ENCODE measurements around the gene CACNA1G.

CACNA1G gene

GRCh38 chr17:50607522-50608175, 47.1 kb downstream of the CACNA1G start:
- no peaks in the 10 kb centered on the region for H3K4me1 Mint-ChIP-seq
- H3K9me3 Mint-ChIP-seq, result no peaks in the 10 kb centered on the region
- no peak overlapping the region for H3K4me3 Mint-ChIP-seq
- H3K27ac Mint-ChIP-seq (ENCODE audit: low read depth), result no peak overlapping the region
- ATAC-seq (replicated peaks; ENCODE audit: extremely low read depth, poor library complexity, severe bottlenecking), result no peak
- H3K36me3 Mint-ChIP-seq (ENCODE audit: insufficient read depth), result peaks cover 2% of the 10 kb centered on the region
- H3K27me3 Mint-ChIP-seq, result peaks cover 71% of the 10 kb centered on the region
- DNase-seq (ENCODE audit: low spot score in 2 of 2), result no peak

GRCh38 chr17:50608700-50609379, 48.3 kb downstream of the CACNA1G start:
- H3K27me3 Mint-ChIP-seq, result peaks cover 64% of the 10 kb centered on the region
- H3K4me3 Mint-ChIP-seq, result no peak overlapping the region

DNA sequence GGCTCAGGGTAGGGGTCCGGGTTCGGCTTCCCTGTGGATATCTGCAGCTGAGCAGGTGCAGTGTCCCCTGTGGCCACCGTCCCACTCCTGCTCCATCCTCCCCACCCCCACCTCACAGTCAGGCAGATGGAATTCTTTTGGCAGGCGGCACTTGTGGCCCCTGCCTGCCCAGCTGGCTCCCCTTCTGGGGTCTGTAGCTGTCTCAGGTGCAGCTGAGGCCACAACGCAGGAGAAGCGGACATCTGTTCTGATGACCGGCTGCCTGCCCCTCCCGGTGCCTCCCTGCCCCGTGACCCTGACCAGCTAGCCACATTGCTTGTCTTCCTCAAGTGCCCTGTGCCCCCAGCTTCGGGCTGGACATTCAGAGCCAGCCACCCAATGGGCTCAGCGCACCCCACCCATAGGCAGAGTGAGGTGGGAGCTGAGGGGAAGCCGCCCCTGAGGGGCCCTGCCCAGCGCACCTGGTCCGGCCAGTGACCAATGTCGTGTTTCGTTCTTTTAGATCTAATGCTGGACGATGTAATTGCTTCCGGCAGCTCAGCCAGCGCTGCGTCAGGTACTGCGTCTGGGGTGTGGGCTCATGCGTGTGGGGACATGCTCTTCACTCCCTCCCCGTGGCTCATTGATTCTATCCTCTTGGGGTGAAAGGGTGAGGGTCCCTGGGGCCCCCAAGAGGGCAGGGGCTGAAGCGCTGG, 49.0 kb downstream of the CACNA1G start:
- Mint-ChIP-seq H3K36me3 (ENCODE audit: insufficient read depth) (peaks cover 2% of the 10 kb centered on the region), H3K4me1 (peaks cover 7% of the 10 kb centered on the region), H3K4me3 (no peak overlapping the region), H3K27me3 (peaks cover 63% of the 10 kb centered on the region), H3K27ac (ENCODE audit: low read depth) (no peak overlapping the region), H3K9me3 (no peaks in the 10 kb centered on the region)
- DNase-seq (ENCODE audit: low spot score in 2 of 2), result no peak
- no peak for ATAC-seq (replicated peaks; ENCODE audit: extremely low read depth, poor library complexity, severe bottlenecking)

More at GRCh38 chr17:50608700-50609379, 48.3 kb downstream of the CACNA1G start:
- H3K4me1 Mint-ChIP-seq, result no peaks in the 10 kb centered on the region
- no peaks in the 10 kb centered on the region for H3K9me3 Mint-ChIP-seq
- DNase-seq (ENCODE audit: low spot score in 2 of 2) (no peak), ATAC-seq (replicated peaks; ENCODE audit: extremely low read depth, poor library complexity, severe bottlenecking) (no peak)
- no peak overlapping the region for H3K27ac Mint-ChIP-seq (ENCODE audit: low read depth)
- peaks cover 2% of the 10 kb centered on the region for H3K36me3 Mint-ChIP-seq (ENCODE audit: insufficient read depth)

- ATAC-seq (replicated peaks; ENCODE audit: extremely low read depth, poor library complexity, severe bottlenecking), result no peak
- Mint-ChIP-seq H3K9me3 (no peaks in the 10 kb centered on the region), H3K36me3 (ENCODE audit: insufficient read depth) (peaks cover 2% of the 10 kb centered on the region), H3K27ac (ENCODE audit: low read depth) (no peak overlapping the region), H3K4me1 (peaks cover 10% of the 10 kb centered on the region), H3K27me3 (peaks cover 50% of the 10 kb centered on the region), H3K4me3 (no peak overlapping the region)
- no peak for DNase-seq (ENCODE audit: low spot score in 2 of 2)
These were observed 51.1 kb downstream of the CACNA1G start for GRCh38 chr17:50611634-50612033.

GRCh38 chr17:50612281-50612680, 51.8 kb downstream of the CACNA1G start:
- no peaks in the 10 kb centered on the region for H3K9me3 Mint-ChIP-seq
- no peak overlapping the region for H3K4me3 Mint-ChIP-seq
- H3K27ac Mint-ChIP-seq (ENCODE audit: low read depth), result no peak overlapping the region

DNA sequence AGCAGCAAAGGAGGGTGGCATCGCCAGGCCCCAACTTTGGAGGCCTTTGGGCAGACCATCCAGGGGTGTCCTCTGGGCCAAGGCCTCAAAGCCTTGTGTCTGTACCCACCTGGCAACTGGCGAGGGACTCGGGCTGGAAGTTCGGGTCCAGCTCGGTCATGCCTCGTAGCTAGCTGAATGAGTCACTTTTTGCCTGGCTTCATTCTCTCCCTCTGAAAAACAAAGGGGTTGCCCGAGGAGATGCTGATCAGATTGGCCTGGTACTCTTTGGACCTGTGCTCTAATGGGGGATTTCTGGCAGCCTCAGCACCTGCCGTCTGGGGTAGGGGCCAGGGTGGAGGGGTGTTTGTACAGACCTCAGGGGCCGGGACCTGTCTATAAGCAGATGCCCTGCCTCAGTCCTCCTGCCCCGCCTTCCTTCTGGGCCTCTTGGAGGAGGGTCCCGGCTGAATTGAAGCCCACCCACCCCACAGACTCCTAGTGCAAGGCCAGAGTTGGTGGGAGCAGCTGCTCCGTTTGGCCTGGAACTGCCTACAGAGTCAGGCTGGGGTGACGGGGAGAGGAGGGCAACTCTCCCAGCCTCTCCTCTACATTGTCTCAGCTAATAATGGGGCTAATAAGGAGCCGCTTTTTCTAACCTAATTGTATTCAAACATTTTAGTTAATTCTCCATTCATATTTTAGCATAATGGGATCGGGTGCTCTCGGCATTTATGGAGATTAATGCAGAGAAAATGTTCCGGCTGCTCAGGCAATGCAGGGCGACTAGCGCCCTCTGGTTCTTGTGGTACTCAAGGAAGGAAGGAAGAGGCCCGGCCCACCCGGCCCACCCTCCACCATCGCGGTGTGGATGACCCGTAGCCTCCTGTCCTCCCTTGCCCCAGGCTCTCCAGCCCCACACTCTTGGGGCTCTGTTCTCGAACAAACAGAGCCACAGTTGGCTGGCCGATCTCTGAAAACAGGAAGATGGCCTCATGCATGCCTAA, 52.8 kb downstream of the CACNA1G start:
- Mint-ChIP-seq H3K27me3 (peaks cover 50% of the 10 kb centered on the region), H3K4me3 (no peak overlapping the region), H3K4me1 (peaks cover 10% of the 10 kb centered on the region), H3K9me3 (no peaks in the 10 kb centered on the region), H3K36me3 (ENCODE audit: insufficient read depth) (peaks cover 2% of the 10 kb centered on the region), H3K27ac (ENCODE audit: low read depth) (no peak overlapping the region)
- DNase-seq (ENCODE audit: low spot score in 2 of 2), result no peak
- no peak for ATAC-seq (replicated peaks; ENCODE audit: extremely low read depth, poor library complexity, severe bottlenecking)

More at GRCh38 chr17:50612281-50612680, 51.8 kb downstream of the CACNA1G start:
- Mint-ChIP-seq H3K27me3 (peaks cover 50% of the 10 kb centered on the region), H3K4me1 (peaks cover 10% of the 10 kb centered on the region), H3K36me3 (ENCODE audit: insufficient read depth) (peaks cover 2% of the 10 kb centered on the region)
- DNase-seq (ENCODE audit: low spot score in 2 of 2) (no peak), ATAC-seq (replicated peaks; ENCODE audit: extremely low read depth, poor library complexity, severe bottlenecking) (no peak)

GRCh38 chr17:50614471-50615051, 54.0 kb downstream of the CACNA1G start:
- Mint-ChIP-seq H3K27ac (ENCODE audit: low read depth) (peak overlapping the region; percentile 66), H3K4me1 (peaks cover 10% of the 10 kb centered on the region), H3K4me3 (no peak overlapping the region), H3K36me3 (ENCODE audit: insufficient read depth) (no peaks in the 10 kb centered on the region), H3K27me3 (peaks cover 37% of the 10 kb centered on the region), H3K9me3 (no peaks in the 10 kb centered on the region)
- ATAC-seq (replicated peaks; ENCODE audit: extremely low read depth, poor library complexity, severe bottlenecking) (no peak), DNase-seq (ENCODE audit: low spot score in 2 of 2) (no peak)

- Mint-ChIP-seq H3K27ac (ENCODE audit: low read depth) (no peak overlapping the region), H3K4me3 (no peak overlapping the region), H3K36me3 (ENCODE audit: insufficient read depth) (no peaks in the 10 kb centered on the region), H3K4me1 (peaks cover 10% of the 10 kb centered on the region), H3K27me3 (peaks cover 31% of the 10 kb centered on the region), H3K9me3 (no peaks in the 10 kb centered on the region)
- no peak for DNase-seq (ENCODE audit: low spot score in 2 of 2)
- no peak for ATAC-seq (replicated peaks; ENCODE audit: extremely low read depth, poor library complexity, severe bottlenecking)
These were observed 55.3 kb downstream of the CACNA1G start for GRCh38 chr17:50615828-50616227.

GRCh38 chr17:50618300-50618699, 57.8 kb downstream of the CACNA1G start:
- no peaks in the 10 kb centered on the region for H3K9me3 Mint-ChIP-seq
- DNase-seq (ENCODE audit: low spot score in 2 of 2) (no peak), ATAC-seq (replicated peaks; ENCODE audit: extremely low read depth, poor library complexity, severe bottlenecking) (no peak)
- H3K4me3 Mint-ChIP-seq, result no peak overlapping the region
- no peaks in the 10 kb centered on the region for H3K36me3 Mint-ChIP-seq (ENCODE audit: insufficient read depth)
- H3K27me3 Mint-ChIP-seq, result peaks cover 38% of the 10 kb centered on the region
- H3K27ac Mint-ChIP-seq (ENCODE audit: low read depth), result no peak overlapping the region
- peaks cover 10% of the 10 kb centered on the region for H3K4me1 Mint-ChIP-seq

- Mint-ChIP-seq H3K4me3 (no peak overlapping the region), H3K4me1 (peaks cover 9% of the 10 kb centered on the region), H3K27me3 (peaks cover 44% of the 10 kb centered on the region), H3K9me3 (no peaks in the 10 kb centered on the region), H3K27ac (ENCODE audit: low read depth) (no peak overlapping the region), H3K36me3 (ENCODE audit: insufficient read depth) (no peaks in the 10 kb centered on the region)
- DNase-seq (ENCODE audit: low spot score in 2 of 2), result no peak
- ATAC-seq (replicated peaks; ENCODE audit: extremely low read depth, poor library complexity, severe bottlenecking), result no peak
These were observed 58.4 kb downstream of the CACNA1G start for GRCh38 chr17:50618941-50619340.

GRCh38 chr17:50619489-50619888, 59.0 kb downstream of the CACNA1G start:
- no peak overlapping the region for H3K4me3 Mint-ChIP-seq
- peaks cover 44% of the 10 kb centered on the region for H3K27me3 Mint-ChIP-seq
- peaks cover 4% of the 10 kb centered on the region for H3K4me1 Mint-ChIP-seq
- H3K9me3 Mint-ChIP-seq, result no peaks in the 10 kb centered on the region
- H3K27ac Mint-ChIP-seq (ENCODE audit: low read depth), result no peak overlapping the region
- no peaks in the 10 kb centered on the region for H3K36me3 Mint-ChIP-seq (ENCODE audit: insufficient read depth)
- DNase-seq (ENCODE audit: low spot score in 2 of 2) (no peak), ATAC-seq (replicated peaks; ENCODE audit: extremely low read depth, poor library complexity, severe bottlenecking) (no peak)

DNA sequence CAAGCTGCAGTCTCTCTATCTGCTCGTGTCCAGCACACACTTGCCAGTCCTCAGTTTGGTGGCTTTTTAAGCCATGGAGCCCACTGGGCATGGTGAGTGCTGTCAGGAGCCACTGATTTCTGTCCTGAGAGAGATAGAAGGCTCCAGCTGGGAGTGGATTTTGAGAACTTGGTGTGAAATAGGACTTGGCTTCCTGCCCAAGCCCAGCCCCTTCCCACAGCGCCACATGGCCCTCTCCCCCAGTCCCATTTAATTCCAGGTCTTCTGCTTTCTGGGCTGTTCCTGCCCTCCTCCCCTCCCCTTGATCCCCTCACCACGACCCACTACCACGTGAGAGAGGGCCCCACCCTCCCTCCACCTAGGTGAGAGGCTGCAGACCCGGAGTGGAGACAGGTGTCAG, 59.7 kb downstream of the CACNA1G start:
- no peaks in the 10 kb centered on the region for H3K36me3 Mint-ChIP-seq (ENCODE audit: insufficient read depth)
- H3K9me3 Mint-ChIP-seq, result no peaks in the 10 kb centered on the region
- no peak overlapping the region for H3K4me3 Mint-ChIP-seq
- DNase-seq (ENCODE audit: low spot score in 2 of 2), result no peak
- no peak overlapping the region for H3K27ac Mint-ChIP-seq (ENCODE audit: low read depth)
- H3K4me1 Mint-ChIP-seq, result no peaks in the 10 kb centered on the region
- ATAC-seq (replicated peaks; ENCODE audit: extremely low read depth, poor library complexity, severe bottlenecking), result no peak
- peaks cover 48% of the 10 kb centered on the region for H3K27me3 Mint-ChIP-seq

Data from central memory CD8-positive, alpha-beta T cell (primary cell).